ENCODE measurements around the gene GALK1.

The GALK1 gene

DNA sequence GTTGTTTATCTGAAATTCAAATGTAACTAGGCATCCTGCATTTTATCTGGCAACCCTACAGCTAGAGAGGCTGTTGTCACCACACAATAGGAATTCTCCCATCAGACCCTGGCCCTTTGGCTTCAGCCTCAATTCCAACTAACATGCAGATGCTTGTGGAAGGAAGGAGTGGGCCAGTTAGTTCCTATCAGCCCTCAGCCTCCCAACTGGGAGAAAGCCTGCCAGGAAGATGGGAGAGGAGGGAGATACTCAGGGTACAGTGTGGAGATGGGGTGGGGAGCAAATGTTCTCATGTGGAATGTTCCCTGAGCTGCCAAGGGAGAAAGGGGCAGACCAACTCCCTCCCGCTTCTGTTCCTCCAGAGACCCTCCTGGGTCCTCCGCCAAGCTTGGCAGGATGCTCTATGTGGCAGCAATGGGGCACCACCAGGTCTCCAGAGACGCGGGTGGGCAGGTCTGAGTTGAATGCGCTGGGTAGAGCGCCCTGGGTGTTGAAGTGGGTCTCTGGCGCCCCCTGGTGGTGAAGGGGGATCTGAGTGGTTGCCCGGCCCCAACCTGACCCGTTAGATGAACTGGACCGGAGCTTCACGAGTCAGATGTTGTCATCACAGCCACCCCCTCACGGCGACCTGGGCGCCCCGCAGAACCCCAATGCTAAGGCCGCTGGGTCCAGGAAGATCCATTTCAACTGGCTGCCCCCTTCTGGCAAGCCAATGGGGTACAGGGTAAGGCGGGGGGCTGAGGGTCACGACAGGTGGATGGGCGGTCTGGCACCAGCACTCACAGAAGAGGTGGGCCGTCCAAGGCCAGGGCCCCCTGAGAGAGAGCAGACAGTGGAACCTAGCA is 15.2 kb downstream of the GALK1 start:
- DNase-seq: peak; percentile 57

DNA sequence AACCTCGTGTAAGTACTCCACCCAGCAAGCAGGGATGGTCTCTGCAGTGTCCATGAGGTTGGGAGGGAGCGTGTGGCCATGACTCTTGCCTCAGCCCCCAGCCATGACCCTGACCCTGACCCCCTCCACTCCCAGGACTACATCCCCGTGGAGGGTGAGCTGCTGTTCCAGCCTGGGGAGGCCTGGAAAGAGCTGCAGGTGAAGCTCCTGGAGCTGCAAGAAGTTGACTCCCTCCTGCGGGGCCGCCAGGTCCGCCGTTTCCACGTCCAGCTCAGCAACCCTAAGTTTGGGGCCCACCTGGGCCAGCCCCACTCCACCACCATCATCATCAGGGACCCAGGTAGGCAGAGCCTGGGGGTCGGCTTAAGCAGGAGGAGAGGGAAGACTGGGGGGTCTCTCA is 16.3 kb downstream of the GALK1 start:
- DNase-seq: no peak

GRCh38 chr17:75743625-75744206 is 21.3 kb downstream of the GALK1 start:
- no peak for DNase-seq

GRCh38 chr17:75742337-75742736 is 22.7 kb downstream of the GALK1 start:
- DNase-seq: no peak

- no peak for DNase-seq
Observed at GRCh38 chr17:75740631-75741077, 24.3 kb downstream of the GALK1 start.

DNA sequence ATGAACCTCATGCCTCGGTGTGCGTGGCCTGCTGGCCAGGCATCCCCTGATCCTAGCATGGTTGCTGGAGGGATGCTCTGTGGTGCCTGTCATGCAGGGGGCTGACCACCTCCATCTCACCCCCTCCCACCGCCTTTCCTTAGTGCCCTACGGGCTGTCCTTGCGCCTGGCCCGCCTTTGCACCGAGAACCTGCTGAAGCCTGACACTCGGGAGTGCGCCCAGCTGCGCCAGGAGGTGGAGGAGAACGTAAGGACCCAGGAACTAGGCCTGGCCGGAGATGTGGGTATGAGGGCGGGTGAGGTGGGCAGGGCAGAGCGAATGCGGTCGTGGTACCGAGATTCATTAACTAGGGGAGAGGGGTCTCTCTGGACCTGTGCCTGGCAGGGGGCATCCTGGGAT is 24.8 kb downstream of the GALK1 start:
- DNase-seq: no peak

DNA sequence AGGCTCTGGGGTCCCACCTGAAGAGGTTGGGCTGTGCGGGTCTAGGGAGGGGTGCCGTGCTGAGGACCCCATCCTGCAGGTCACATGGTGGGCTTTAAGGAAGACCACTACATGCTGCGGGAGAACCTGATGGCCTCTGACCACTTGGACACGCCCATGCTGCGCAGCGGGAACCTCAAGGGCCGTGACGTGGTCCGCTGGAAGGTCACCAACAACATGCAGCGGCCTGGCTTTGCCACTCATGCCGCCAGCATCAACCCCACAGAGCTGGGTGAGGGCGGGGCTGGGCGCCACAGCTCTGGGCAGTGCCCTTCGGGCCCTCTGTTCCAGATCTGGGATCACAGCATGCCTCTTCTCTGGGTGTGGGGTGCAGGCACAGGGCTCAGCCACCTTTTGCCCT is 25.2 kb downstream of the GALK1 start:
- no peak for DNase-seq

DNA sequence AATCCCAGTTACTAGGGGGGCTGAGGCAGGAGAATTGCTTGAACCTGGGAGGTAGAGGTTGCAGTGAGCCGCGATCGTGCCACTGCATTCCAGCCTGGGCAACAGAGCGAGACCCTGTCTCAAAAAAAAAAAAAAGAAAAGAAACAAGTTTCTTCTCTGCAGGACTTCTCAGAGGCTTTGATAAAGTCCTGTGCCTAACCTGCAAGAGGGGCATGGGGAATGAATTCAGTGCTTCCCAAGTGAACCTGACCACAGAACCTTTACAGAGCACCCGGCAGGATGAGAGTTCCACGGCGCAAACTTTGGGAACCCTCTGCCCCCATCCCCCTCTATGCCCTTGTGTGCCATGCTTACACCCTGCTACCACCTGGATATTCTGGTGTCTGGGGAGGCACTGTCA is 25.8 kb downstream of the GALK1 start:
- DNase-seq: no peak

DNA sequence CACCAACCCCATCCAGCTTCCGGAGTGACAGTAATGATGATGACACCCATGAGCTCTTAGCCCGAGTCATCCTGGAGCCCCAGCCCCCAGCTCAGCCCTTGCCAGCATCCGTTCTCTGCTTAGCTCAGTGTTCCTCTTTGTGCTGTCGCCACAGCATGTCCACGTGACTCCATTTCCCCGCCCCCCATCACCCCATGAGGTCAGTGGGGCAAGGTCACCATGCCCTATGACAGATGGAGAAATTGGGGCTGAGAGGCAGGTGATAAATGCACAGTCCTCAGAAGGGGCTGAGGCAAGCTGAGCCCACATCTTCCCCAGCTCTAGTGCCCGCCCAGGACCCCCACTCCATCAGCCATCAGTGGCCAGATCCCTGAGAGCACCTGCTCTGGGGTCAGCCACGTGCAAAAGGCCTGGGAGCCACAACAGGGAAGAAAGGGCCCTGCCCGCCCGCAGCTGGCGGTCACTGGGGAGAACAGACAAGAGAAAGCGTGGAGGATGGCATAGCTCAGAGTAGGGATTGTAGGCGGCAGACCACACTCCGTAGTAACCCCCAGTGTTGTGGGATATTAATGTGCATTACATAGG is 26.7 kb downstream of the GALK1 start:
- peak; percentile 62 for DNase-seq

DNA sequence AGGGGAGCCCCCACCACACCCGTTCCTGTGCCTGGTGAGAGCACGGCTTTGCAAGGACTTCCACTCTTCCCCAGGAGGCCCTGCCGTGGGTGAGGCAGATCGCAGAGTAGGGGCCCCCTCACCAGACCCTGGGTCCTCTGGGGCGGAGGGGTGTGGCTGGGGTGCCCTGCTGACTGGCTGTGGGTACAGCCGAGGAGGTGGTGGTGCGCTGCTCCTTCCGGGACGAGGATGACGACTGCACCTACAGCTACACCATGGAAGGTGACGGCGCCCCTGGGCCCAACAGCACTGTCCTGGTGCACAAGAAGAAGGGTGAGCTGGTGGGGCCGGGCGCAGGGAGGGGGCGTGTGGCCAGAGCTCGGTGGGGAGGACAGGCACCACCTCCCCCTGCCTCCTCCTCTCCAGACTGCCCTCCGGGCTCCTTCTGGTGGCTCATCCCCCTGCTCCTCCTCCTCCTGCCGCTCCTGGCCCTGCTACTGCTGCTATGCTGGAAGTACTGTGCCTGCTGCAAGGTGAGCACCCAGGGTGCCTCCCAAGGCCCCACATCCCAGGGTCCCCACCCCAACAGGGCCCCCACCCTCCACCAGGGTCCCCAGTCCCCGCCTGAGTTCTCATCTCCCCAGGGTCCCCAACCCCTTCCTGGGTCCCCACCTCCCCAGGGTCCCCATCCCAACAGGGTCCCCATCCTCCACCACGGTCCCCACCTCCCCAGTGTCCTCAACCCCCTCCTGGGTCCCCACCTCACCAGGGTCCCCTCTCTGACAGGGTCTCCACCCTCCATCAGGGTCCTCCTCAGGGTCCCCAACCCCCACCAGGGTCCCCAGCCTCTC is 27.6 kb downstream of the GALK1 start:
- no peak for DNase-seq

- DNase-seq: no peak
Observed at GRCh38 chr17:75736173-75736835, 28.7 kb downstream of the GALK1 start.

DNA sequence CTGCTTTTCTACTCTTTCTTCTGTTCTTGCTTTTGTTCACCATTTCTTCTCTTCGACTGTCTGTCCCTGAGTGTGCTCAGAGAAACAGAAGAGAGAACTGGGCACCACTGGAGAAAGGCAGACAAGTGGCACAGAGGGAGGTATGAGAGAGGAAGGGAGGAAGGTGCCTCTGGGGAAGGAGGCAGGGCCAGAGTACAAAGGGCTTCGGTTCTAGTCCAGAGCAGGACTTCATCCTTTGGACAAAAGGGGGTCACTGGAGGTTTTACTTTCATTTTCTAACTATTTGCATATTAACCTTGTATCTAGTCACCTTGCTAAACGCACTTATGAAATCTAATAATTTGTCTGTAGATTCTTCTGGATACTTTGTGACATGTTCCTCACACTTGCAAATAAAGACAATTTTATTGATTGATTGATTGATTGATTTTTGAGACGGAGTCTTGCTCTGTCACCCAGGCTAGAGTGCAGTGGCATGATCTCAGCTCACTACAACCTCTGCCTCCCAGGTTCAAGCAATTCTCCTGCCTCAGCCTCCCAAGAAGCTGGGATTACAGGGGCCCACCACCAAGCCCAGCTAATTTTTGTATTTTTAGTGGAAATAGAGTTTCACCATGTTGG is 30.2 kb downstream of the GALK1 start:
- no peak for DNase-seq

- no peak for DNase-seq
Observed at GRCh38 chr17:75733471-75733870, 31.5 kb downstream of the GALK1 start.

- no peak for DNase-seq
Observed at GRCh38 chr17:75731716-75732498, 33.1 kb downstream of the GALK1 start.

DNA sequence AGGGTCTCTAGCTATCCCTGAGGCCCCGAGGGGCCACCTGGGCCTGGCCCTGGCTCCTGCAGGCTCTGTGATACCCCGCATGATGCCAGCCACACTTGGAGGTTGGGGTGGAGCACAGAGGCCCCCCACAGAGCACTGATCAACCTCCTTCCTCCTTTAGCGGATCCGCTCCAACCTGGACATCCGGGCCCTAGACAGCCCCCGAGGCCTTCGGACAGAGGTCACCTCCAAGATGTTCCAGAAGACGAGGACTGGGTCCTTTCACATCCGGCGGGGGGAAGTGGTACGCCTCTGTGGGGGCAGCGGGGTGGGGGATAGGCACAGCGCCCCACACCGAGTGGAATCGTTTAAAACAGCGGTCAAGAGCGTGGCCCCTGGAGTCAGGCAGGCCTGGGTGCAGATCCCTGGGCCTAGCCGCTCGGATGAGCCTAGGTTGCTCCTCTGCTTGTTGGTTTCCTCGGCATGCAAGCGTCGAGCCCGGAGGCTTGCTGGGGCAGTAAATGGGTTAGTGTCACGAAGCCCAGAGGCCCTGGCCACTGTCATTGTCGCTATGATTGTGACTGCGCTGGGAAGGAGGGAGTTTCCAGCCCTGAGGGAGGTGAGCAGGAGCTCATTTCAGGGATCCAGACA is 33.8 kb downstream of the GALK1 start:
- no peak for DNase-seq

GRCh38 chr17:75730065-75730464 is 34.9 kb downstream of the GALK1 start:
- no peak for DNase-seq

DNA sequence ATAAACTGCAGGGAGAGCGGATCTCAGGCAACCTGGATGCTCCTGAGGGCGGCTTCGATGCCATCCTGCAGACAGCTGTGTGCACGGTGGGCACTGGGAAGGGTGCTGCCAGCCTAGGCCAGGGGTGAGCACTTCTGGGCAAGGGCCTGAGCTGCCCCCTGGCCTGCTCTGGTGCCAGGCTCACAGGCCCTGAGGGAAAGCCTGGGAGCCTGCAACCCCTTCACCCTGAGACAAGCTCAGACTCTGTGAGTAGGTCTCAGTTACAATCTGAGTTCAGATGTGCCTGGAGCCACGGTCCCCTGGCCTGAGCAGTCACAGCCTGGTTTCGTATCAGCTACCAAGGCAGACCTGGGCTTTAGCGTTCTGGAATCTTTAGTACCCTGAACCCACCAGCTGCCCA is 35.6 kb downstream of the GALK1 start:
- no peak for DNase-seq

DNA sequence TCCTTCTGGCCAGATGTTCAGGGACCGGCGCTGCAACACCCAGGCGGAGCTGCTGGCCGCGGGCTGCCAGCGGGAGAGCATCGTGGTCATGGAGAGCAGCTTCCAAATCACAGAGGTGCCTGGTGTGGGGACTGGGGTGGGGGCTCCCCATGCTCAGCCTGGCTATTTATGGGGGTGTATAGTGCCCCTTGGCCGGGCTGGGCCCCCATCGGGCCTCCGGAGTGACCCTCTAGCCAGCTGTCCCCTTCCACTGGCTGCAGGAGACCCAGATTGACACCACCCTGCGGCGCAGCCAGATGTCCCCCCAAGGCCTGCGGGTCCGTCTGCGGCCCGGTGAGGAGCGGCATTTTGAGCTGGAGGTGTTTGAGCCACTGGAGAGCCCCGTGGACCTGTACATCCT is 37.6 kb downstream of the GALK1 start:
- DNase-seq: no peak

GRCh38 chr17:75725504-75725903 is 39.5 kb downstream of the GALK1 start:
- no peak for DNase-seq

GRCh38 chr17:75724016-75725003 is 40.7 kb downstream of the GALK1 start:
- no peak for DNase-seq

Data from fibroblast of skin of right biceps (primary cell).